Glutamatergic neuron (in vitro differentiated cells): ENCODE data around the gene SPPL2B. TPM values are rescaled to one million over a fixed set of nuclear protein-coding genes. Genes with fewer than 3 reads are reported as not detected.
A peak's percentile ranks its signal among the peaks of the same experiment; 100 is the strongest.

Experiments
- DNase-seq: peaks from one replicate; pipeline ENCODE4 v3.0.0; 2022
- H3K27ac Mint-ChIP-seq: one replicate; pipeline ENCODE4 v1.8.0; 2020; ENCODE audit warnings: mild to moderate bottlenecking, mixed read lengths, inconsistent platforms; ENCODE audit not compliant: unreplicated experiment
- H3K27me3 Mint-ChIP-seq: one replicate; pipeline ENCODE4 v1.8.0; 2020; ENCODE audit warnings: mild to moderate bottlenecking, moderate library complexity, mixed read lengths, inconsistent platforms; ENCODE audit not compliant: unreplicated experiment
- H3K36me3 Mint-ChIP-seq: one replicate; pipeline ENCODE4 v1.8.0; 2020; ENCODE audit warnings: mild to moderate bottlenecking, mixed read lengths, inconsistent platforms; ENCODE audit not compliant: unreplicated experiment
- H3K4me1 Mint-ChIP-seq: one replicate; pipeline ENCODE4 v1.8.0; 2020; ENCODE audit warnings: mild to moderate bottlenecking, low read depth, mixed read lengths, inconsistent platforms; ENCODE audit not compliant: unreplicated experiment
- H3K4me3 Mint-ChIP-seq: one replicate; pipeline ENCODE4 v1.8.0; 2020; ENCODE audit warnings: mild to moderate bottlenecking, mixed read lengths, inconsistent platforms; ENCODE audit not compliant: unreplicated experiment
- H3K9me3 Mint-ChIP-seq: one replicate; pipeline ENCODE4 v1.8.0; 2020; ENCODE audit warnings: mild to moderate bottlenecking, moderate library complexity, mixed read lengths, inconsistent platforms; ENCODE audit not compliant: unreplicated experiment
- total RNA-seq: library from RNA; stranded (reverse); fragmentation: NEBNext Ultra II Directional; extraction: Animal tissue kit (Norgen Biotek cat#: 25700); gene quantifications from one replicate; pipeline ENCODE4 v1.2.1, GENCODE V29; 2021; ENCODE audit not compliant: unreplicated experiment
- TF ChIP-seq, protein P1 (sequence below): fragments of 200-600 bp; sonication (generic); IDR thresholded peaks from one replicate; pipeline ENCODE4 v1.5.0; 2021; ENCODE audit not compliant: partially characterized antibody, unreplicated experiment

The SPPL2B gene
- total RNA-seq, 1 donor from 2014 or later, result 166 TPM

- no peak overlapping the region for H3K4me3 Mint-ChIP-seq
These were observed 21.5 kb upstream of the SPPL2B start for GRCh38 chr19:2306971-2307370.

GRCh38 chr19:2307518-2308012, 20.9 kb upstream of the SPPL2B start:
- Mint-ChIP-seq H3K9me3 (peaks cover 8% of the 10 kb centered on the region), H3K27ac (no peak overlapping the region), H3K4me3 (no peak overlapping the region), H3K27me3 (peaks cover 6% of the 10 kb centered on the region), H3K36me3 (no peaks in the 10 kb centered on the region), H3K4me1 (peaks cover 8% of the 10 kb centered on the region)
- TF ChIP-seq, protein P1, sequence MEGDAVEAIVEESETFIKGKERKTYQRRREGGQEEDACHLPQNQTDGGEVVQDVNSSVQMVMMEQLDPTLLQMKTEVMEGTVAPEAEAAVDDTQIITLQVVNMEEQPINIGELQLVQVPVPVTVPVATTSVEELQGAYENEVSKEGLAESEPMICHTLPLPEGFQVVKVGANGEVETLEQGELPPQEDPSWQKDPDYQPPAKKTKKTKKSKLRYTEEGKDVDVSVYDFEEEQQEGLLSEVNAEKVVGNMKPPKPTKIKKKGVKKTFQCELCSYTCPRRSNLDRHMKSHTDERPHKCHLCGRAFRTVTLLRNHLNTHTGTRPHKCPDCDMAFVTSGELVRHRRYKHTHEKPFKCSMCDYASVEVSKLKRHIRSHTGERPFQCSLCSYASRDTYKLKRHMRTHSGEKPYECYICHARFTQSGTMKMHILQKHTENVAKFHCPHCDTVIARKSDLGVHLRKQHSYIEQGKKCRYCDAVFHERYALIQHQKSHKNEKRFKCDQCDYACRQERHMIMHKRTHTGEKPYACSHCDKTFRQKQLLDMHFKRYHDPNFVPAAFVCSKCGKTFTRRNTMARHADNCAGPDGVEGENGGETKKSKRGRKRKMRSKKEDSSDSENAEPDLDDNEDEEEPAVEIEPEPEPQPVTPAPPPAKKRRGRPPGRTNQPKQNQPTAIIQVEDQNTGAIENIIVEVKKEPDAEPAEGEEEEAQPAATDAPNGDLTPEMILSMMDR, result no peak
- no peak for DNase-seq

More at GRCh38 chr19:2306971-2307370, 21.5 kb upstream of the SPPL2B start:
- no peak for DNase-seq
- H3K36me3 Mint-ChIP-seq, result no peaks in the 10 kb centered on the region
- H3K27ac Mint-ChIP-seq, result peak overlapping the region; percentile 46
- TF ChIP-seq, protein P1, result no peak
- H3K9me3 Mint-ChIP-seq, result peaks cover 8% of the 10 kb centered on the region
- H3K27me3 Mint-ChIP-seq, result peaks cover 6% of the 10 kb centered on the region
- H3K4me1 Mint-ChIP-seq, result peaks cover 8% of the 10 kb centered on the region

DNA sequence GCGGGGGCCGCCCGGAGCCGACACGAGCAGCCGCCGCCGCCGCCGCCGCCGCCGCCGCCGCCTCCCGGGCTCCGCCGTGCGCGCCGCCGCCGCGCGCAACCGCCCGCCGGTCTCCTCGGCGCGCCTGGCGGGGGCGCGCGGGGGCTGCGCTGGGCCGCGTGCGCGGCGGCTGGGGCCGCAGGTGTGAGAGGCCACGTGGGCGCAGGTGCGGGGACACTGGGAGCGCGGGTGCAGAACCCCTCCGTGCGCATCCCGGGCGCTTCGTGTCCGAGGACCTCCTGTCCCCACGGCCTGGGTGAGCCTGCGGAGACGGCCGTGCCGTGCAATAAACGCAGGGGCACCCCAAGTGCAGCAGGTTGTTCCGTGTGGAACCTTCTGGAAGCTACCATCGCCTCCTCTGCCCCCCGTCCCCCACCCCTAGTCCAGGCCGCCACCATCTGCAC, 20.3 kb upstream of the SPPL2B start, which contains the start of gene LINGO3:
Gene LINGO3, minus strand, starts transcription at position 41 of the 443 bp plus-strand sequence. CDS start 16,378 bp downstream, outside the sequence.
- Mint-ChIP-seq H3K4me1 (peaks cover 6% of the 10 kb centered on the region), H3K27ac (no peak within 1 kb of the TSS), H3K27me3 (peaks cover 2% of the 10 kb centered on the region), H3K4me3 (peak within 1 kb of the TSS; percentile 75), H3K36me3 (no peaks in the 10 kb centered on the region), H3K9me3 (peaks cover 6% of the 10 kb centered on the region)
- no peak for DNase-seq
- TF ChIP-seq, protein P1, result no peak

GRCh38 chr19:2309734-2310362, 18.6 kb upstream of the SPPL2B start:
- Mint-ChIP-seq H3K9me3 (peaks cover 6% of the 10 kb centered on the region), H3K4me1 (peaks cover 6% of the 10 kb centered on the region), H3K4me3 (no peak overlapping the region), H3K36me3 (peaks cover under 1% of the 10 kb centered on the region), H3K27me3 (peaks cover 2% of the 10 kb centered on the region), H3K27ac (no peak overlapping the region)
- no peak for DNase-seq
- TF ChIP-seq, protein P1, result no peak

DNA sequence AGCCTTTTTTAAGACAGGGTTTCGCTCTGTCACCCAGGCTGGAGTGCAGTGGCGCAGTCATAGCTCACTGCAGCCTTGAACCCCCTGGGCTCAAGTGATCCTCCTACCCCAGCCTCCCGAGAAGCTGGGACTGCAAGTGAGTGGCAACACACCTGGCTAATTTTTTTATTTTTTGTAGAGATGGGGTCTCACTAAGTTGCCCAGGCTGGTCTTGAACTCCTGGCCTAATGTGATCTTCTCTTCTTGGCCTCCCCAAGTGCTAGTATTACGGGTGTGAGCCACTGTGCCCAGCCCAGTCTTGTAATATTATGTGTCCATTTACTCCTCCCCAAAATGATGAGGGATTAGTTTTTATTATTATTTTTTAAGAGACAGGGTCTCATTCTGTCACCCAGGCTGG, 17.4 kb upstream of the SPPL2B start:
- Mint-ChIP-seq H3K36me3 (peaks cover 5% of the 10 kb centered on the region), H3K27ac (no peak overlapping the region), H3K4me1 (peaks cover 5% of the 10 kb centered on the region), H3K27me3 (peaks cover 5% of the 10 kb centered on the region), H3K4me3 (no peak overlapping the region), H3K9me3 (peaks cover 10% of the 10 kb centered on the region)
- DNase-seq, result no peak
- TF ChIP-seq, protein P1, result no peak
